GM21723 (cell line): ENCODE data around the gene PROSER3.
"Not testable (repeated sequence)": the region's sequence is repeated elsewhere in the genome, so short reads cannot be mapped to it uniquely, and the experiment has no call there.

Source experiments
- ATAC-seq: cut with Tn5 transposase; IDR thresholded peaks from one replicate; pipeline ENCODE4 v1.9.1; 2021; ENCODE audit warnings: mild to moderate bottlenecking, moderate library complexity; ENCODE audit not compliant: unreplicated experiment

Gene PROSER3

DNA sequence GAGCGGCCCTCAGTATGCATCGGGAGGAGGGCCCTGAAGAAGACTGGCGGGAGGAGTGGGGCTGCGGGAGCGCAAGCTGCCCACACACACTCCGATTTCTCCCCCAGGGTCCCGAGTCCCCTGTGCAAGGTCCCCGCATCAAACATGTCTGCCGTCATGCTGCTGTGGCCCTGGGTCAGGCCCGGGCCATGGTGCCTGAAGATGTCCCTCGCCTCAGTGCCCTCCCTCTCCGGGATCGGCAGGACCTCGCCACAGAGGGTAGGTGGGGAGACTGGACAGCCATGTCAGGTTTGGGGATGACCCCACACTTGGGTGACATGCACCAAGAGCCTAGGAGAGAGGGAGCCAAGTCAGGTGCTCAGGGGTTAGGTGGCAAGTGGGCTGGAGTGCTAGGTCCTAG, 35.5 kb upstream of the PROSER3 start:
- ATAC-seq: no peak

- no peak for ATAC-seq
These were observed 35.1 kb upstream of the PROSER3 start for GRCh38 chr19:35722897-35723296.

GRCh38 chr19:35723671-35724070, 34.3 kb upstream of the PROSER3 start:
- ATAC-seq: no peak

DNA sequence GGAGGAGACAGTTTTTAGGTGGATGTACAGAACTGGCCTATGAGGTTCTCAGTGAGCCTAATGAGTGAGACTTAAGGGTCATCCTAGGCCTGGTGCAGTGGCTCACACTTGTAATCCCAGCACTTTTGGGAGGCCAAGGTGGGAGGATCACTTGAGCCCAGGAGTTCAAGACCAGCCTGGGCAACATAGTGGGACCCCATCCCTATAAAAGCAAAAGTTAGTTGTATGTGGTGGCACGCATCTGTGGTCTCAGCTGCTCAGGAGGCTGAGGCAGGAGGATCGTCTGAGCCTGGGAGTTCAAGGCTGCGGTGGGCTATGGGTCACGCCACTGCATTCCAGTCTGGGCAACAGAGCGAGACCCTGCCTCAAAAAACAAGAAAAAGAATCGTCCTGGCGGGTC, 33.8 kb upstream of the PROSER3 start:
- ATAC-seq: not testable (repeated sequence)

GRCh38 chr19:35724560-35724959, 33.4 kb upstream of the PROSER3 start:
- no peak for ATAC-seq

DNA sequence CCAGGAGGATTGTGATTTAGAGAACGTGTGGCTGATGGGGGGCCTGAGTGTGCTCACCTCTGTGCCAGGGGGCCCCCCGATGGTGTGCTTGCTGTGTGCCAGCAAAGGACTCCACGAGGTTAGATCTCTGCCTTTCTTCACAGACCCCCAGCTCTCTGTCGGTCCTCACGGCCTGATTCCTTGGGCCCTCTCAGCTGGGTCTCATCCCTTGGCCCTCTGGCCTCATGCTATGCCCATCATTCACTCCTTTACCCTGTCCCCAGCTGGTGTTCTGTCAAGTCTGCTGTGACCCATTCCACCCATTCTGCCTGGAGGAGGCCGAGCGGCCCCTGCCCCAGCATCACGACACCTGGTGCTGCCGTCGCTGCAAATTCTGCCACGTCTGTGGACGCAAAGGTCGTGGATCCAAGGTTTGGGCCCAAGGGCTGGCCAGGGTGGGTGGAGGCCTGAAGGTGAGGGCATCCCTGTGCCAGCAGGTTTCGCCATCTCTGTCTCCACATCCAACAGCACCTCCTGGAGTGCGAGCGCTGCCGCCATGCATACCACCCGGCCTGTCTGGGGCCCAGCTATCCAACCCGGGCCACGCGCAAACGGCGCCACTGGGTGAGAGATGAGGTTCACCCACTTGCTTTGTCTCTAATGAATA, 32.6 kb upstream of the PROSER3 start:
- no peak for ATAC-seq

- no peak for ATAC-seq
These were observed 30.7 kb upstream of the PROSER3 start for GRCh38 chr19:35727053-35727955.

- no peak for ATAC-seq
These were observed 29.8 kb upstream of the PROSER3 start for GRCh38 chr19:35727956-35728706.

GRCh38 chr19:35729021-35729420, 29.0 kb upstream of the PROSER3 start:
- no peak for ATAC-seq

- no peak for ATAC-seq
These were observed 28.2 kb upstream of the PROSER3 start for GRCh38 chr19:35729763-35730162.

DNA sequence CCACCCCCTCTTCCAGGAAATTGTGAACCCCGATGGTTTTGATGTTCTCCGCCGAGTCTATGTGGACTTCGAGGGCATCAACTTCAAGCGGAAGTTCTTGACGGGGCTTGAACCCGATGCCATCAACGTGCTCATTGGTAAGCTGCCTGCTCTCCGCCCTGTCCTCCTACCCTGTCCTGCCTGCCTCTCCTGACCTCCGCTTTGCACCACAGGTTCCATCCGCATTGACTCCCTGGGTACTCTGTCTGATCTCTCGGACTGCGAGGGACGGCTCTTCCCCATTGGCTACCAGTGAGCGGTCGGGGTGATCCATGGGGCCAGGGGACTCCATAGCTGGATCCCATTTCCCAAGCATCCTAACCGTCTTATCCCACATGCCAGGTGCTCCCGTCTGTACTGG, 27.6 kb upstream of the PROSER3 start:
- no peak for ATAC-seq

GRCh38 chr19:35731353-35731752, 26.6 kb upstream of the PROSER3 start:
- ATAC-seq: no peak

DNA sequence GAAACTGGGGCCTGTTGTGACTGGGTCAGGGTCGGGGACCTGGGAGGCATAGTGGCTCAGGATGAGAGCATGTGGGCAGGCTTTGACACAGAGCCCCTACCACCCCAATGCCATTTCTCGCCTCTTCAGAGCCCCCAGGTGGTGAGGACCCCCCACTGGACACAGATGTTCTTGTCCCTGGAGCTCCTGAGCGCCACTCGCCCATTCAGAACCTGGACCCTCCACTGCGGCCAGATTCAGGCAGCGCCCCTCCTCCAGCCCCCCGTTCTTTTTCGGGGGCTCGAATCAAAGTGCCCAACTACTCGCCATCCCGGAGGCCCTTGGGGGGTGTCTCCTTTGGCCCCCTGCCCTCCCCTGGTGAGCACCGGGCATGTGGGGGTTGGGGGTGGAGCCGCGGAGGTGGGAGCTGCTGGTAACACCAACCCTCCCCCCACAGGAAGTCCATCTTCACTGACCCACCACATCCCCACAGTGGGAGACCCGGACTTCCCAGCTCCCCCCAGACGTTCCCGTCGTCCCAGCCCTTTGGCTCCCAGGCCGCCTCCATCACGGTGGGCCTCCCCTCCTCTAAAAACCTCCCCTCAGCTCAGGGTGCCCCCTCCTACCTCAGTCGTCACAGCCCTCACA, 26.1 kb upstream of the PROSER3 start:
- no peak for ATAC-seq

- ATAC-seq: no peak
These were observed 25.3 kb upstream of the PROSER3 start for GRCh38 chr19:35732540-35733179.

- ATAC-seq: no peak
These were observed 24.5 kb upstream of the PROSER3 start for GRCh38 chr19:35733180-35734125.

DNA sequence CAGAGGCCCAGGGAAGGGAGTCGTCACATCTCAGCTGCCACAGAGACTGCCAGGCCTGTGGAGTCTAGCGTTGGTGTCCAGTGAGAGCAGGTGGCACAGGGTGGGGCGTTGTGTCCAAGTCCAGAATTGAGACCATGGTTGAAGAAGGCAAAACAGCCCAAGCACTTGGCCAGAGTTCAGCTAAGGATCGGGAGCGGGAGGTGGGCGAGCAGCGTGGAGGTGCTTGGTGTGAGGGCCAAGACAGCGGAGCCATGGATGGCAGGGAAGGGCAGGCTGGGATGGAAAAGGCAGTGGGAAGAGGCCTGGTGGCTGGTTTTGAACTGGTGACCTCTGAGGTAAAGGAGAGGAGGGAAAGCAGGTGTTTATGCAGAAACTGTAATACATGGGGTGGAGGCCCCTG, 23.7 kb upstream of the PROSER3 start:
- no peak for ATAC-seq

DNA sequence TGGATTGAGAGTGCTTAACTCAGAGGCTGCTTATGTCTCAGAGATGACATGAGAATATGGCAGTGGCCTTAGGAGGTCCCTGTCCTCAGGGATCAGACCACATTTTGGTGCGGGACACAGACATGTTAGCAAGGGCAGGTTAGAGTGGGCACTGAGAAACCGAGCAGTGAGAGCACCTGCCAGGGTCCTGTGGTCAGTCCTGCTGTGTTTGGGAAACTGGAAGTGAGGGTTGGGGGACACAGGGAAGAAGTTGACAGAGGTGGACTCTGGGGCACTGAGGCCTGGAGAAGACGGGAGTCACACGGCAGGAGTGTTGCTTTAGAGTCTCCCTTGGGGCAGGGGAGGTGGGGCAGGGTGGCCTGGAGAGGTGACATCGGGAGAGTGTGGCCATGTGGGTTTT, 23.1 kb upstream of the PROSER3 start:
- no peak for ATAC-seq

- no peak for ATAC-seq
These were observed 20.8 kb upstream of the PROSER3 start for GRCh38 chr19:35736913-35737886.
